Measurements from ENCODE around the gene FRMPD1. TPM values are rescaled to one million over a fixed set of nuclear protein-coding genes. Genes with fewer than 3 reads are reported as not detected.
A peak's percentile ranks its signal among the peaks of the same experiment; 100 is the strongest.

FRMPD1 gene
- total and polyA plus RNA-seq, 2 experiments from 2014 or later = 0.15 to 0.32 TPM

DNA sequence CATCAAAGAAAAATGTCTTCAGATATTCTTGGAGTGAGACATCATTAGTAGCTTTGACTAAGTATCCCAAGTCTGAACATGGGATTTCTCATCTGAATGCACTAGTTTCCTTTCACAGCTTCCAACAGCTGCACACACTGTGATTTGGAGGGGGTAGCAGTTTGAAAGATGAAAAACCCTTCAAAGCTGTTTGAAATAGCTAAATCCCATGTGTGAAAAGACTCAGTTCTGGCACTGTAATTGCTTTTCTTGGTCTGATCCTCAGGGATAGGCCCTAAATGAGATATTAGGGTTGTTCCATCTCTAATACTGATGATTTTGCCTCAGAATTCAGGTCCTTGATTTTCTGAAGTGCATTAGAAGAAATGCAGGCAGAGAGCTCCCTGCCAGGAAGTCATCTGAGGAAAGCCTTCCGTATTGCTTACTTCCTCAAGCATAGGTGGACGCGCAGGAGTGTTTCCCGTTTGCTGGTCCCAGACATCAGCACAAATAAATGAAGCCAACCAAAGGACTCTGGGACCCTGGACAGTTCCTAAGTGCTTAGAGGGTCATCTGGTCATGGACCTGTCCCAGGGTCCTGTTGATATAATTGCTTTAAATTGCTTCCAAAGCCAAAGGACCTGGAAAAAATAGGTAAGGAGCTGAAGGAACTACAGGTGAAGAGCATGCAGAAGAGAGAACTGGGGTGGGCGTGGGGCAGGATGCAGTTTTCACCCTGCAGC, 25.6 kb upstream of the FRMPD1 start:
- TF ChIP-seq CTCF (IDR thresholded peaks at IDR 0.05; ENCODE audit: low read depth, low read length) = no peak
- DNase-seq (ENCODE audit: low read depth in 1 of 2, low spot score in 1 of 2) = peak in 1 of 2 donors; percentile 5
- H3K4me3 ChIP-seq = no peak overlapping the region
- H3K9me3 ChIP-seq (ENCODE audit: low read depth) = no peaks in the 10 kb centered on the region
- no peaks in the 10 kb centered on the region for H3K27me3 ChIP-seq
- no peaks in the 10 kb centered on the region for H3K36me3 ChIP-seq
- no peak overlapping the region for H3K27ac ChIP-seq
- no peaks in the 10 kb centered on the region for H3K4me1 ChIP-seq (ENCODE audit: low read depth)

- H3K36me3 ChIP-seq = no peaks in the 10 kb centered on the region
- no peak for TF ChIP-seq CTCF (IDR thresholded peaks at IDR 0.05; ENCODE audit: low read depth, low read length)
- H3K27me3 ChIP-seq = no peaks in the 10 kb centered on the region
- no peak overlapping the region for H3K4me3 ChIP-seq
- no peaks in the 10 kb centered on the region for H3K9me3 ChIP-seq (ENCODE audit: low read depth)
- no peak overlapping the region for H3K27ac ChIP-seq
- no peaks in the 10 kb centered on the region for H3K4me1 ChIP-seq (ENCODE audit: low read depth)
- DNase-seq (ENCODE audit: low read depth in 1 of 2, low spot score in 1 of 2) = no peak
Measured at GRCh38 chr9:37625758-37626147, 25.0 kb upstream of the FRMPD1 start.

DNA sequence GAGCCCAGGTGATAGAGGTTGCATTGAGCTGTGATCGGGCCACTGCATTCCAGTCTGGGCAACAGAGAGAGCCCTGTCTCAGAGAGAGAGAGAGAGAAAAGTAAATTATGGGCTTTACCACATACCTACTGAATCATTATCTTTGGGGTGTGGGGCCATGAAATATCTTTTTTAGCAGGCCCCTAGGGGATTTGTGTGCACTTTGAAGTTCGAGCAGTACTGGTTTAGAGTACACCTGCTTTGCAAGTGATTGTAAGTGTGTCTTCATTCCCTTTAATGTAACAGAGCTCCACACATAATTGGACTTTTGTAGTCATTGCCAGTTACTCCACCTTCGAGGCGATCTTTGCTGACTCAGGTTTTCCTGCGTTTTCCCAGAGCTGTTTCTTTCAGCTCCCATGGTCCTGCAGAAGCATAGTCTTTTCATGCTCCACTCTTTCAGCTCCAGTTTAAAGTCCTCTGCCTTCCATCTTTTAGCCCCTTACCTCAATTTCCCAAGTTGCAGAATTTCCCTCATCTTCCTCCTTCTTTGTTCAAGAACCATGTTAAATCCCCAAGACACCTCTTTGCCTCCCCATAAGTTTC, 24.0 kb upstream of the FRMPD1 start:
- Histone ChIP-seq H3K4me1 (ENCODE audit: low read depth) (no peaks in the 10 kb centered on the region), H3K27ac (no peak overlapping the region), H3K9me3 (ENCODE audit: low read depth) (no peaks in the 10 kb centered on the region), H3K36me3 (no peaks in the 10 kb centered on the region), H3K27me3 (no peaks in the 10 kb centered on the region), H3K4me3 (no peak overlapping the region)
- DNase-seq (ENCODE audit: low read depth in 1 of 2, low spot score in 1 of 2) = no peak
- TF ChIP-seq CTCF (IDR thresholded peaks at IDR 0.05; ENCODE audit: low read depth, low read length) = no peak

- no peak for TF ChIP-seq CTCF (IDR thresholded peaks at IDR 0.05; ENCODE audit: low read depth, low read length)
- H3K4me1 ChIP-seq (ENCODE audit: low read depth) = no peaks in the 10 kb centered on the region
- DNase-seq (ENCODE audit: low read depth in 1 of 2, low spot score in 1 of 2) = no peak
- H3K9me3 ChIP-seq (ENCODE audit: low read depth) = no peaks in the 10 kb centered on the region
- H3K27ac ChIP-seq = no peak overlapping the region
- no peak overlapping the region for H3K4me3 ChIP-seq
- no peaks in the 10 kb centered on the region for H3K27me3 ChIP-seq
- no peaks in the 10 kb centered on the region for H3K36me3 ChIP-seq
Measured at GRCh38 chr9:37632479-37632878, 18.3 kb upstream of the FRMPD1 start.

- no peak for TF ChIP-seq CTCF (IDR thresholded peaks at IDR 0.05; ENCODE audit: low read depth, low read length)
- no peak for DNase-seq (ENCODE audit: low read depth in 1 of 2, low spot score in 1 of 2)
- no peak overlapping the region for H3K4me3 ChIP-seq
- H3K27ac ChIP-seq = no peak overlapping the region
- H3K36me3 ChIP-seq = no peaks in the 10 kb centered on the region
- no peaks in the 10 kb centered on the region for H3K9me3 ChIP-seq (ENCODE audit: low read depth)
- no peaks in the 10 kb centered on the region for H3K4me1 ChIP-seq (ENCODE audit: low read depth)
- H3K27me3 ChIP-seq = peaks cover under 1% of the 10 kb centered on the region
Measured at GRCh38 chr9:37635808-37636207, 14.9 kb upstream of the FRMPD1 start.

Data from cardiac muscle cell (in vitro differentiated cells and primary cell).